ENCODE data around the gene HPGDS.

DNA sequence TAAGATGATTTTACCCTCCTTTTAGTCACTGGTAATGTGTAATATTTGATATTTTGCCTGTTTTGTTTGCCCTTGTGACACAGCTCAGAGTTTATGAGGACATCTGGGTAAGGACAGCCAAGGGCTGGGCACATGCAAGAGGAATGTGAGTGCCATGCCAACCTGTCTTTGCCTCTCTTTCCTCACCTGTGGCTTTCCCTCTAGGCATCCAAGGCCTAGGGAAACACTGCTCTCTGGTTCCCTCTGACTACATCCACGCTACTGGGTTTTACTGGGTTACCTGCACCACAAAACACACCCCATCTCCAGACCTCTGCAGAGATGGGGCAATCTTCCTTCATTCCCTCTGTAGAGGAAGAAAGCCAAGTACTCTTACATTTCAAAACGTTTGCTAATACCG is 7.7 kb downstream of the HPGDS start:
- TF ChIP-seq, protein P1, sequence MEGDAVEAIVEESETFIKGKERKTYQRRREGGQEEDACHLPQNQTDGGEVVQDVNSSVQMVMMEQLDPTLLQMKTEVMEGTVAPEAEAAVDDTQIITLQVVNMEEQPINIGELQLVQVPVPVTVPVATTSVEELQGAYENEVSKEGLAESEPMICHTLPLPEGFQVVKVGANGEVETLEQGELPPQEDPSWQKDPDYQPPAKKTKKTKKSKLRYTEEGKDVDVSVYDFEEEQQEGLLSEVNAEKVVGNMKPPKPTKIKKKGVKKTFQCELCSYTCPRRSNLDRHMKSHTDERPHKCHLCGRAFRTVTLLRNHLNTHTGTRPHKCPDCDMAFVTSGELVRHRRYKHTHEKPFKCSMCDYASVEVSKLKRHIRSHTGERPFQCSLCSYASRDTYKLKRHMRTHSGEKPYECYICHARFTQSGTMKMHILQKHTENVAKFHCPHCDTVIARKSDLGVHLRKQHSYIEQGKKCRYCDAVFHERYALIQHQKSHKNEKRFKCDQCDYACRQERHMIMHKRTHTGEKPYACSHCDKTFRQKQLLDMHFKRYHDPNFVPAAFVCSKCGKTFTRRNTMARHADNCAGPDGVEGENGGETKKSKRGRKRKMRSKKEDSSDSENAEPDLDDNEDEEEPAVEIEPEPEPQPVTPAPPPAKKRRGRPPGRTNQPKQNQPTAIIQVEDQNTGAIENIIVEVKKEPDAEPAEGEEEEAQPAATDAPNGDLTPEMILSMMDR (IDR thresholded peaks at IDR 0.05; ENCODE audit: poor library complexity), result no peak
- TF ChIP-seq EZH2phosphoT487 (IDR thresholded peaks at IDR 0.05; ENCODE audit: low read depth, severe bottlenecking, unreplicated experiment), result no peak
